GM11168 (cell line): ENCODE results near the gene RET.

ENCODE experiments used
- in situ Hi-C: fragments of 300-500 bp; cut with MboI; formaldehyde crosslinking; loops from one replicate; pipeline ENCODE4 v1.12.0; 2022; ENCODE audit warnings: low sequenced_read_pairs; ENCODE audit not compliant: unreplicated experiment

Gene RET

DNA sequence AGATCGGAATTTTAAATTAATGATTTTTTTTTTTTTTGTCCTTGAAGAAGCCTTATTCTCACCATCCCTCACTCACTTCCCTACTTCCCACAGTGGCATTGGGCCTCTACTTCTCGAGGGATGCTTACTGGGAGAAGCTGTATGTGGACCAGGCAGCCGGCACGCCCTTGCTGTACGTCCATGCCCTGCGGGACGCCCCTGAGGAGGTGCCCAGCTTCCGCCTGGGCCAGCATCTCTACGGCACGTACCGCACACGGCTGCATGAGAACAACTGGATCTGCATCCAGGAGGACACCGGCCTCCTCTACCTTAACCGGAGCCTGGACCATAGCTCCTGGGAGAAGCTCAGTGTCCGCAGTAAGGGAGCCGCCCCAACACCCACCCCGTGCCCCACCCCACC lies 23.5 kb downstream of the RET start:
- in situ Hi-C loops = no loop called here

DNA sequence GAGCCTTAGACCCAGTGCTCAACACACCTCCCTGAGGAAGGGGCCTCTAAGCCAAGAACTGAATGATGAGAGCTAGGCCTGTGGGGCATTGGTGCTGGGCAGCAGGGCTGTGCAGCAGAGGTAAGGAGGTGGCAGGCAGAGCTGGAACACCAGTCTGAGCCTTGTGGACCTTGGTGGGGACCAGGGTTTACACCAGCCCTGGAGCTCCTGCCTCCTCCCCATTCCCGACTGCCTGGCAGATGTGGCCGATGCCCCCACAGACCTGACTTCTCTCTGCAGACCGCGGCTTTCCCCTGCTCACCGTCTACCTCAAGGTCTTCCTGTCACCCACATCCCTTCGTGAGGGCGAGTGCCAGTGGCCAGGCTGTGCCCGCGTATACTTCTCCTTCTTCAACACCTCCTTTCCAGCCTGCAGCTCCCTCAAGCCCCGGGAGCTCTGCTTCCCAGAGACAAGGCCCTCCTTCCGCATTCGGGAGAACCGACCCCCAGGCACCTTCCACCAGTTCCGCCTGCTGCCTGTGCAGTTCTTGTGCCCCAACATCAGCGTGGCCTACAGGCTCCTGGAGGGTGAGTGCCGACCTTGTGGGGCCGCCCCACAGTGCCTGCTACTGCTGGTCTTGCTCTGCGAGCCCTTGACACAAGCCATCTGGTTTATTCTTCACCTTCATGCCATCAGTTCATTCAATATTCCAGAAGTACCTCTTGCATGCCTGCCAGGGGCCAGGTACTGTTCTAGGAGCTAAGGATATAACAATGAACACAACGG lies 25.4 kb downstream of the RET start:
- in situ Hi-C loops = no loop called here

DNA sequence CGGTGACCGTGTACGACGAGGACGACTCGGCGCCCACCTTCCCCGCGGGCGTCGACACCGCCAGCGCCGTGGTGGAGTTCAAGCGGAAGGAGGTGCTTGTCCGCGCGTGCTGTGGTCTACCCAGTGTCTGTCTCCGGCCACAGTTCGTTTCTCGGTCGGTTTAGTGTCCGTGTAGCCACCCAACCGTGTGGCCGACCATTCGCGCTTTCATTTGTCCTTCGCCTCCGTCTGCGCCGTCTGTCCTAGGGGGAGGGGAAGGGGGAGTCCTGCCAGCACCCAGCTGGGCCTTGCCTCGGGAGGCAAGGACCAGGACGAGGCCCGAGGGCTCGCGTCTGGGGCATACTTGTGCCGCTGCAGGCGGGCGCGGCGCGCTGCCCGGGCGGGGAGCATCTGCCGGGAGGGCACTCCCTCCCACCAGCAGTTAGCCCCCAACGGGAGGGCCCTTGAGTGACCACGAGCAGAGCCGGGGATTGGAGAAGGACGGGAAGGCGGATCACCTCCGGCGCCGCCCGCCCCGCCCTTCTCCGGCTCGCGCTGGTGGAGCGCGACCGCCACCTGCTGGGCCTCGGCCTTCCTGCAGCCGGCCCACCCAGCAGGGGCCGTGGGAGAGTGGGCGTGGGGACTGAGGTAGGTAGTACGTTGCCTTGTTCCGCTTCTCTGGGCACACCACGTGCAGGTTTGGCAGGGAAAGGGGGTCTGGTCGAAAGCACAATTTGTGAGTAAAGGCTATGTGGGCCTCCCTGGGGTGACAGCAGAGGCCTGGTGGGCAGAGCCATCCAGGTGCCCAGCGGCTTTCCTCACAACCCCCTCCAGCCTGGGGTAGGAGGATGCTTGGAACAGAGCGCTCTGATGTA lies 28.5 kb downstream of the RET start:
- in situ Hi-C loops = no loop called here

DNA sequence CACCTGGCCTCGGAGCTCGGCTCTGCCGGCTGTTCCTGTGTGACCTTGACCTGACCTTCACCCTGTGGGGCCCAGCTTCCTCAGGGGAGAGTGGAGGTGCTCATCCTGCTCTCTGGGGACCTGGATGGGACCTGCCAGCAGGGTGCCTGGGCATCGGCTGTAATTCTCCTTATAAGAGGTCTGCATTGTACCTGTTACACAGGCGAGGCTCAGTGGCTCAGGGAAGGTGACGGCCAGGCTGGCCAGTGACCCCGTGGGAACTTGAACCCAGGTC lies 29.0 kb downstream of the RET start:
- in situ Hi-C loops = no loop called here

DNA sequence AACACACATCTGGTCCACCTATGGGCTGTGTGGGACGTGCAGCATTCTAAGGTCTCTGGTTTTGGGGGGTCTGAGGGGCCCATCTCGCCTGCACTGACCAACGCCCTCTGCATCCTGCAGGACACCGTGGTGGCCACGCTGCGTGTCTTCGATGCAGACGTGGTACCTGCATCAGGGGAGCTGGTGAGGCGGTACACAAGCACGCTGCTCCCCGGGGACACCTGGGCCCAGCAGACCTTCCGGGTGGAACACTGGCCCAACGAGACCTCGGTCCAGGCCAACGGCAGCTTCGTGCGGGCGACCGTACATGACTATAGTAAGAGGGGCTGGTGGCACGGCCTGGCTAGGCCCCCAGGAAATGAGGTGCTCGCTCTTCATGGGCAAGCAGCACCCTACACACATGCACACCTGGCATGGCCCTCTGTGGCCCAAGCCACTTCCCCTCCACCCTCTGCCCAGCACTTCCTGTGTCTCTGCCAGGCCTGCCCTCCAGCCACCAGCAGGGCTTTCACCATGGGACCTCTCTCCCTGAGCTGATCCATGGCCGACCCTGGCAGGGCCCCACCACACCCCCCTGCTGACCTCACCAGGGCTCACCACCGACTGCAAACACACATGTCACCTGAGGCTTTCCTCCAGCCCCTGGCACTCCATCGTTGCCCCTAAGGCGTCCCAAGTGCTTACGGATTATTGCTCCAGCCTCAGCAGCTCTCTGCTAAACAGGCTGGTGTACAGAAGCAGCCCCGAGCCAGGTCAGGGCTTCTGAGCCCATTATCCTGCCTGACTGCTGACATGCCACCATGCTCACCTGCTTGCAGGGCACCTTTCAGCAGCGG lies 29.6 kb downstream of the RET start:
- in situ Hi-C loops = no loop called here

DNA sequence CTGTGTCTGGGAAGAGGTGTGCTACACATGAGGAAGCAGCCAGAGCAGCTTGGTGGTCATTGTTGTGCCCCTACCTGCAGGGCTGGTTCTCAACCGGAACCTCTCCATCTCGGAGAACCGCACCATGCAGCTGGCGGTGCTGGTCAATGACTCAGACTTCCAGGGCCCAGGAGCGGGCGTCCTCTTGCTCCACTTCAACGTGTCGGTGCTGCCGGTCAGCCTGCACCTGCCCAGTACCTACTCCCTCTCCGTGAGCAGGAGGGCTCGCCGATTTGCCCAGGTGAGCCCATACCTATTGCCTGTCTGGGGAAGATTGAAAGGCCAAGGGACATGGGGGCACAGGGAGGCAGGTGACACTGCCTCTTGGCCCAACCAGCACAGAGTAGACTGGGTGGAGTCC lies 32.1 kb downstream of the RET start:
- in situ Hi-C loops = no loop called here

DNA sequence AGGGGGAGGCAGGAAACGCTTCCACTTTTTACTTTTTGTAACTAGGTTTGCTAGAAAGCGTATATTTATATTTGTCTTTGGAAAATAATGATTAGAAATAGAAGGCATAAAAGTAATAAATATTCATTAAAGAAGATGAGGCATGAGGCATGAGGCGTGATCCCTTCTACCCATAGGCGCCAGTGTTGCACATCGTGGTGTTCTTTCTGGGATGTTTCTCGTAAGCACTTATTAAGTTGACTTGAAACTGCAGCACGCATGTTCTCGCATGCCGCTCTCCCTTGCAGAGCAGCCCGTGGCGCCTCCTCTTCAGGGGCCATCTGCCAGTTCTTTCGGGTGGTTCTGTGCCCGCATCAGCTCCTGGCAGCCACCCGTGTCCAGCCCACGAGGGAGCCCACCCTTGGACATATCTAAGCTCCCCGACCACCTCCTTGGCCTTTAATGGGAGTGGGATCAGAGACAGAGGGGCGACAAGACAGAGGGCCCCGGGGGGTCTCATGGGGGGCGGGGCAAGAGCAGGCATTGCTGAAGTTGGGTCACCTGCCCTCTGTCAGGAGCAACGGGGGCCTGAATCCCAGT lies 32.9 kb downstream of the RET start:
- in situ Hi-C loops = no loop called here

DNA sequence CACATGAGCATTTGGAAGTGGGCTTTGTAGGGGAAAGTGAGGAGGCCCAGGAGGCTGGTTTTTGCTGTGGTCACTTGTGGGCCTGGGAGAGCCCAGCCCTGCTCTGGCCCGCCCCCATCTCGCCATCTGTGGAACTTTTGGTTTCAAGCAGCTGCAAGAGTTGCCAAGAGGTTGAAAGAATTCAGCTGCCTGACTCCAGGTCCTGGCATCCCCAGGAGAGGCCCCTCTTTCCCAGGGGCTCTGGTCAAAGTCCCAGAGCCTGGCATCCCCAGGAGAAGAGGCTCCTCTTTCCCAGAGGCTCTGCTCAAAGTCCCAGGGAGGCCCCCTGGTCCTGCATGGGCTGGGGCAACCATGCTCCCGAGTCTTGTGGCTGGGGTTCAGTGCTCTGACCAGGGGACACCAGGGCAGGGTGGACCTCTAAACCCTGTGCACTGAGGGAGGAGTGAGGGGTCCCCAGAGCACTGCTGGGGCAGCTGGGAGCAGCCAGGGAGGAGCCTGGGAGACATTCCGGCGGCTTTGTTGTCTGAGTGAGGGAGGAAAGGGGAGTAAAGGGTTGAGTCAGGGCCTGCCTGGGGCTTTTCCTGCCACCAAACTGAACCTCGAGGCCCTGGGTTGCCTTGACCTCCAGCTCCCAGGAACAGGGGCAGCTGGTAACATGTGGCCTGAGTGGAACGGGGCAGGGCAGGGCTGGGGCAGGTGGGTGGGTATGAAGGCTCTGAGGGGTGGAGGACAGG lies 33.6 kb downstream of the RET start:
- in situ Hi-C loops = no loop called here

DNA sequence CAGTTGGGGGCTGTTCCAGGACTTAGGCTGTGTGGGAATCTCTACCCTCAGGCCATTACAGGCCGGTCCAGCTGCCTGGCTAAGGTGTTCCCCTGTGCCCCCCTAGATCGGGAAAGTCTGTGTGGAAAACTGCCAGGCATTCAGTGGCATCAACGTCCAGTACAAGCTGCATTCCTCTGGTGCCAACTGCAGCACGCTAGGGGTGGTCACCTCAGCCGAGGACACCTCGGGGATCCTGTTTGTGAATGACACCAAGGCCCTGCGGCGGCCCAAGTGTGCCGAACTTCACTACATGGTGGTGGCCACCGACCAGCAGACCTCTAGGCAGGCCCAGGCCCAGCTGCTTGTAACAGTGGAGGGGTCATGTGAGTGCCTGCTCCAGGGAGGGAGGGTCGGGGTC lies 34.2 kb downstream of the RET start:
- in situ Hi-C loops = no loop called here

DNA sequence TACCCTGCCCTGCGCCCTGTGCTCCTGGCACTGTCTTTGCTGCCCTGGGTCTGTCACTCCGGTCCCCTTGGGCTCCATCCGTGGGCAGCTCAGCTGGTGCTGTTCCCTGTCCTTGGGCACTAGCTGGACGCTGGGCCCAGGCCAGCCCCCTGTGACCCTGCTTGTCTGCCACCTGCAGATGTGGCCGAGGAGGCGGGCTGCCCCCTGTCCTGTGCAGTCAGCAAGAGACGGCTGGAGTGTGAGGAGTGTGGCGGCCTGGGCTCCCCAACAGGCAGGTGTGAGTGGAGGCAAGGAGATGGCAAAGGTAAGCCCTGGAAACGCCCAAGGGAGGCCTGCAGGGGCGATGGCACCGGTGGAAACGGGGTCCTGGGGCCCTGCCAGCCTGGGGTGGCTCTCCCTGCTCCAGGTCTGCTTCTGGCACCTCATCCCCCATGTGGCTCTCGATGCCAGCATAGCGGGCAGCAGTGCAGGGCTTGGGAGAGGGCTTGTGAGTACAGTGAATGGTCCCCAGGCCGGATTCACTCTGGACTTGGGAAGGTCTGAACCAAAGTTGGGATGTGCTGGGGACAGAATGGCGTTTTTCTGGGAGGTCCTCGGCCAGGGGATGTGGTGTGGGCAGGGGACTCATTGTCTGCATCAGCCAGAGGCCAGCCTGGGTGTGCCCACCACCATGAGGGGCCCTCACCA lies 35.2 kb downstream of the RET start:
- in situ Hi-C loops = no loop called here

DNA sequence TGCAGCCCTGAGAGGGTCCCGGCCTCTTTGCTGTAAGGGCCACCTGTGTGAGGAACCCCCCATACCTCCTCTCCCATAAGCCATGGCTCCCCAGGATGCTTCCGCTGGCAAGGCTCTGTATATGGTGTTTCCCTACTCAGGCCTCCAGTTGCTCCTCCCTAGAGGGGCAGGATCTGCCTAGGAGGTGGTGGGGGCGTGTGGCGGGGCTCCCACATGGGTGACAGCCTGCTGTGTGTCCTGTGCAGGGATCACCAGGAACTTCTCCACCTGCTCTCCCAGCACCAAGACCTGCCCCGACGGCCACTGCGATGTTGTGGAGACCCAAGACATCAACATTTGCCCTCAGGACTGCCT lies 35.7 kb downstream of the RET start:
- in situ Hi-C loops = no loop called here

DNA sequence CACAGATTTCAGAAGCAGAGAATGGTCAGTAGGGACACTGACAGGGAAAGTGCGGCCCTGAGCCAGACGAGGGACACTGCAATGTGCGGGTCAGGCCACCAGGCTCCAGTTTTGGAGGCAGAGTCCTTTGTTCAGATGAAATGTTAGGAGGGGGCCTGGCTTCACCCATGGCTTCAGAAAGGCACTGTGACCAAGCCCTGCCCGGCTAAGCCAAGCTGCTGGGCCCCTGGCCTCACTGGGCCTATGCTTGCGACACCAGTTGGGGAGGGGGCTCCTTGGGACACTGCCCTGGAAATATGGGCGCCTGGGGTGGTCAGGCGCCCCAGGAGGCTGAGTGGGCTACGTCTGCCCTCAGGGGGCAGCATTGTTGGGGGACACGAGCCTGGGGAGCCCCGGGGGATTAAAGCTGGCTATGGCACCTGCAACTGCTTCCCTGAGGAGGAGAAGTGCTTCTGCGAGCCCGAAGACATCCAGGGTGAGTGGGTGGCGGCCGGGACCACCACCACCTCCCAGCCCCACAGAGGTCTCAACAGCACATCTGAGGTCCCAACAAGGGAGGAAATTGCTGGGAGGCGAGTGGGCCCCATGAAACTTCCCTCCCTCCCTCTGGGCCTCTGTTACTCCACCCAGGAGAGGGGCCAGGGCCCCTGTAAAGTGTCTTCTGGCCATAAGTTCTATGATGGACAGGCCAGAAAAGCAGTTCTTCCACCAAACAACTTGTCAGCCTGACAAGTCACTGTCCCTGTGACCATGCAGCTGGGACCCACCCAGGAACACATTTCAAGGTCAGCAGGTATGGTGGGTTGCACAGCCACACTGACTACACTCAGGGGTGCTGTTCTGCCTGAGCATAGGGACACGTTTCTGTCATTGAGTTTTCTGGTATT lies 36.6 kb downstream of the RET start:
- in situ Hi-C loops = no loop called here

DNA sequence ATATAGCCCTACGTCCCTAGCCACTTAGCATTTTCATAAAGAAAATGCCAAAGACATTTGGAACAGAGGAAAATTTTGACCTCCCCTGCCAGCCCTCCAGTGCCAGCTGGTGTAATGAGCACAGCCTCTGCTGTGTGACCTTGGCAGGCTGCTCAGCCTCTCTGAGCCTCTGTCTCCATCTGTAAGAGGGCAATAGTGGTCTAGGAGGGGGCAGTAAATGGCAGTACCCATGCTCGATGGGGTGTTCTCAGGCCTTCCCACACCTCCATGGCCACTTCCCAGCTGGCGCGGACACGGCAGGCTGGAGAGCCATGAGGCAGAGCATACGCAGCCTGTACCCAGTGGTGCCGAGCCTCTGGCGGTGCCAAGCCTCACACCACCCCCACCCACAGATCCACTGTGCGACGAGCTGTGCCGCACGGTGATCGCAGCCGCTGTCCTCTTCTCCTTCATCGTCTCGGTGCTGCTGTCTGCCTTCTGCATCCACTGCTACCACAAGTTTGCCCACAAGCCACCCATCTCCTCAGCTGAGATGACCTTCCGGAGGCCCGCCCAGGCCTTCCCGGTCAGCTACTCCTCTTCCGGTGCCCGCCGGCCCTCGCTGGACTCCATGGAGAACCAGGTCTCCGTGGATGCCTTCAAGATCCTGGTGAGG lies 37.3 kb downstream of the RET start:
- in situ Hi-C loops = no loop called here

DNA sequence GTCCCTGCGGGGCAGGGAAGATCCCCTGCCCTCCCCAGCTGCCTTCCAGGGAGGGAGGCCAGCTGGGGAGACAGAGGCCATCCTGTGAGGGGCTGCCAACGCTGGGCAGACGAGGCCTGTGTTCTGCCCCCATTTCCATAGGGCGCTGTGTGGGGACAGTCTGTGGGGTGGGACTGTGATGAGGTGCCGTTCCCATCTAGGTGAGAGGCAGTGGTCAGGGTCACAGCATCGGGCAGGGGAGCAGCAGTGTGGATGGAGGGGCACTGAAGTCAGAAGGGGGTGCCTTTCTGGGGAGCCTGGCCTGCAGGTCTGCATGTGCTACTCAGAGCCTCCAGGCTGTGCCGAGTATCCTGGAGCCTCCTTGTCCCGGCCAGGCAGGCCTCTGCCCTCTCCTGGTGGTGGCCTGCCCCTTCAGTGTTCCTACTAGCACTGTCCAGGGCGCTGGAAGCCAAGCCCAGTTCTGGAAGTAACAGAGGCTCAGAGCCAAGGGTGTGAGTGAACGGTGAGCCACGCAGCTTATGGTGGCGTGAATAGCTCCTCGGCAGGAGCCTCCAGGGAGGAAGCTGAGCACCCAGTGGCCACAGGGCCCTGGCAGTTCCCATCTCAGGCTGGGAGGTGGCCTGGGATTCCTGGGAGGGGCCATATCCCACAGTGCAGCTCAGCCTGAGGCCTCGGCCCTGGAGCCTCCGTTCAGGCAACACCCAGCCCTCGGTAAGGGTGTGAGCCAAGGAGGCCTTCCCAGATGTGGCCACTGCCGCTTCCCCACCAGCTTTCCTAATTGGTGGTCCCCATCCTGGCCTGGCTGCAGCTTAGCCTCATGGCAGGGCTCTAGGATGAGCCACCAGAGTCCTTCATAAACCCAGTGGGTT lies 38.1 kb downstream of the RET start:
- in situ Hi-C loops = no loop called here

DNA sequence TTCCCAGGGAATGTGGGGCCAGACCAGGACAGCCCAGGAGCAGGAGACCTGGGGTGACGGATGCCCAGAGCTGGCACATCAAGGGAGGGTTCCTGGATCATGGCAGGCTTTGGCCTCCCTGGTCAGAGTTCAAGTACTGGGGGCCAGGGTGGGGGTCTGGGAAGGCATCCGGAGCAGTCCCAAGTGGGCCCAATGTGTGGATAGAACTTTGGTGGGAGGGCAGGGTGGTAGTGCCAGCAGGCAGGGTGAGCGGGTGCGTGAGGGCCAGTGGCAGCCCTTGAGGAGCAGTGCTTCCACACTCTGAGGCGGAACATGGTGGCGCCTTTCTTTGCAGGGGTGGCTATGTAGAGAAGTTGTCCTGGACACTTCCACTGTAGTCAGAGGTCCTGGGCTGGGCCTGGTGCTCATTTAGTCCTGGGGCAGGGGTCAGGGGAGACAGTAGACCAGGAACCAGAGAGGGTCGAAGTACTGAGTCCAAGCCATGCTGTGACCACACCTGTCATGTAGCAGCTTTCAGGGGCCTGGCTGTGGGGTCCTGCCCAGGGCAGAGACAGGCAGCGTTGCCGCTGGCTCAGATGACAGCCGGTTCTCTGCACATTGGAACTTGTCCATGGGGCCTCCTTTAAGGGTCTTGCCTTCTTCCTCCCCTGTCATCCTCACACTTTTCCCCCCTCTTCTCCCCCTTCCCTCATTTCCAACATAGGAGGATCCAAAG lies 39.2 kb downstream of the RET start:
- in situ Hi-C loops = no loop called here

DNA sequence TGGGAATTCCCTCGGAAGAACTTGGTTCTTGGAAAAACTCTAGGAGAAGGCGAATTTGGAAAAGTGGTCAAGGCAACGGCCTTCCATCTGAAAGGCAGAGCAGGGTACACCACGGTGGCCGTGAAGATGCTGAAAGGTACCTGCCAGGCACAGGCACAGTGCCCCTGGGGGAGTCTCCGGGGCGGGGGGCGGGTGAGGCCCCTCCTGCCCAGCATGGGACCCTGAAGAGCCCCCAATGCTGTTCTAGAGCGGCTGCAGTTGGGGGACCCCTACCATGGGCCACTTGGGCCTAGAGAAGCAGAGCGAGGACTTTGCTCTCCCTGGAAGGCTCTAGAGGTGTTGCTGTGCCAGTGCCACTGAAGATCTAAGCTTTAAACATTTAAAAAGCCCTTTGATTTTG lies 39.7 kb downstream of the RET start:
- in situ Hi-C loops = no loop called here
